ENCODE measurements around the gene FNTB. TPM values are rescaled to one million over a fixed set of nuclear protein-coding genes. Genes with fewer than 3 reads are reported as not detected.
A peak's percentile ranks its signal among the peaks of the same experiment; 100 is the strongest.

Gene FNTB
- total and polyA plus RNA-seq, 2 experiments from 2014 or later, result 8.6 to 12.5 TPM

- peaks cover 9% of the 10 kb centered on the region for H3K27me3 Mint-ChIP-seq (ENCODE audit: insufficient read depth, low read depth, poor library complexity)
- H4K20me1 ChIP-seq (replicated peaks; ENCODE audit: insufficient read depth), result peaks cover 6% of the 10 kb centered on the region
- H3K36me3 ChIP-seq (ENCODE audit: insufficient read depth), result no peaks in the 10 kb centered on the region
- H2AFZ ChIP-seq, result no peak overlapping the region
- peak overlapping the region; percentile 96 for H3K27ac Mint-ChIP-seq
- H3K79me2 ChIP-seq (replicated peaks; ENCODE audit: insufficient read depth), result peaks cover 45% of the 10 kb centered on the region
- H3K27ac ChIP-seq (ENCODE audit: low read depth), result peak overlapping the region; percentile 64; the same call in 1 of the 2 replicates
- H3K4me1 ChIP-seq (ENCODE audit: insufficient read depth), result peaks cover 10% of the 10 kb centered on the region
- DNase-seq (ENCODE audit: low spot score) (peak; percentile 51), ATAC-seq (peak; percentile 27)
- H3K4me3 Mint-ChIP-seq, result peak overlapping the region; percentile 92
- TF ChIP-seq ZNF331 (CRISPR knock-in tag; IDR thresholded peaks at IDR 0.05; ENCODE audit: low read depth) (no peak), EZH2phosphoT487 (IDR thresholded peaks at IDR 0.05; ENCODE audit: unreplicated experiment) (no peak), STAT1 (IDR thresholded peaks at IDR 0.05; ENCODE audit: unreplicated experiment) (no peak), ZNF462 (CRISPR knock-in tag; IDR thresholded peaks at IDR 0.05) (no peak), POLR2AphosphoS5 (IDR thresholded peaks at IDR 0.05; ENCODE audit: low read depth) (no peak), NANOG (IDR thresholded peaks at IDR 0.05; ENCODE audit: borderline replicate concordance) (no peak), CTCF (conservative IDR thresholded peaks at IDR 0.05; ENCODE audit: low read depth in 2 of 2) (no peak), ZNF114 (CRISPR knock-in tag; IDR thresholded peaks at IDR 0.05) (no peak), REST (IDR thresholded peaks at IDR 0.05; ENCODE audit: unreplicated experiment) (no peak), ETS1 (IDR thresholded peaks at IDR 0.05) (no peak), JUNB (IDR thresholded peaks at IDR 0.05; ENCODE audit: unreplicated experiment) (no peak), EZH2 (IDR thresholded peaks at IDR 0.05; ENCODE audit: low read depth, unreplicated experiment) (no peak), CREB1 (CRISPR knock-in tag; IDR thresholded peaks at IDR 0.05; ENCODE audit: low read depth) (no peak)
- H3K9me3 Mint-ChIP-seq, result no peaks in the 10 kb centered on the region
- no peaks in the 10 kb centered on the region for H3F3A ChIP-seq (replicated peaks; ENCODE audit: low read depth)
- peaks cover 6% of the 10 kb centered on the region; the same call in 1 of the 2 replicates for H3K27me3 ChIP-seq (ENCODE audit: insufficient read depth)
- H3K4me1 Mint-ChIP-seq, result peaks cover 16% of the 10 kb centered on the region
- H3K9me2 ChIP-seq (ENCODE audit: insufficient read depth), result no peaks in the 10 kb centered on the region
- peaks cover 24% of the 10 kb centered on the region for H3K36me3 Mint-ChIP-seq (ENCODE audit: low read depth)
- H3K4me3 ChIP-seq, result peak overlapping the region; percentile 72
- peak overlapping the region; percentile 91 for H3K4me2 ChIP-seq
Measured at GRCh38 chr14:65101631-65102440, 115.1 kb downstream of the FNTB start.

All from GM23338 (cell line).